HCEC 1CT (cell line): ENCODE results near the gene TMEM202.
"Not testable (repeated sequence)": the region's sequence is repeated elsewhere in the genome, so short reads cannot be mapped to it uniquely, and the experiment has no call there.

ENCODE experiments used
- DNase-seq: peaks from one replicate; pipeline ENCODE4 v3.0.0-alpha.2; 2017

Gene TMEM202, protein sequence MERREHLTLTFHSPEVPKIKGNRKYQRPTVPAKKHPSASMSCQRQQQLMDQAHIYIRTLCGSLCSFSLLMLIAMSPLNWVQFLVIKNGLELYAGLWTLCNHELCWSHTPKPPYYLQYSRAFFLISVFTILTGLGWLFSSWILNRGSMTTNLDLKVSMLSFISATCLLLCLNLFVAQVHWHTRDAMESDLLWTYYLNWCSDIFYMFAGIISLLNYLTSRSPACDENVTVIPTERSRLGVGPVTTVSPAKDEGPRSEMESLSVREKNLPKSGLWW

DNA sequence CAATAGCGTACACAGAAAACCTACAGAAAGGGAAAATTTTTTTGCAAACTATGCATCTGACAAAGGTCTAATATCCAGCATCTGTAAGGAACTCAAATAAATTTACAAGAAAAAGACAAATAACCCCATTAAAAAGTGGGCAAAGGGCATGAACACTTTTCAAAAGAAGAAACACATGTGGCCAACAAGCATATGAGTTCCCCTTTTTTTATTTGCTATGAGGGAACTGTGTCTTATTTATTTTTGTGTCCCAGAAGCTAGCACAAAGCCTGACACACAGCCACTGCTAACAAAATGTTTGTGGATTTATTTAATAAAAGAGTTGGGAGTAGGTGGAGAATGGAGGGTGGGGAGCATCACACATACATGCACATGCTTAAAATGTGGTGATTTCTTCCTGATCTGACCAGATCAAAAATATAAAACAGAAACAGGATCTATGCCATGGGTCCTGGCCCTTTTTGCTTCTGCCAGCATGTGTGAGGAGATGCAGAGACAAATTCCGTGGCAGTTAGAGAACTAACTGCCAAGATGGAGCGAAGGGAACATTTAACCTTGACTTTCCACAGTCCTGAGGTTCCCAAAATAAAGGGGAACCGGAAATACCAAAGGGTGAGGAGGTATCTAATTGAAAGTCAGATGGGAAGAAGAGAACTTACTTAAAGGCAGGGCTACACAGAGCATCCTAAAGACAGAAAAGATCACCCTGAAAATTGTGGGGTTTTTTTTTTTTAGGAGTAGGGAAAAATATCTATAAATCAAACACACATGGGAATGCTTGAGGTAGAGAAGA, at the start of gene TMEM202:
TMEM202 (plus strand) TSS at position 510 of the 793 bp plus-strand sequence; CDS start at position 532, 22 bp downstream.
- no peak for DNase-seq

DNA sequence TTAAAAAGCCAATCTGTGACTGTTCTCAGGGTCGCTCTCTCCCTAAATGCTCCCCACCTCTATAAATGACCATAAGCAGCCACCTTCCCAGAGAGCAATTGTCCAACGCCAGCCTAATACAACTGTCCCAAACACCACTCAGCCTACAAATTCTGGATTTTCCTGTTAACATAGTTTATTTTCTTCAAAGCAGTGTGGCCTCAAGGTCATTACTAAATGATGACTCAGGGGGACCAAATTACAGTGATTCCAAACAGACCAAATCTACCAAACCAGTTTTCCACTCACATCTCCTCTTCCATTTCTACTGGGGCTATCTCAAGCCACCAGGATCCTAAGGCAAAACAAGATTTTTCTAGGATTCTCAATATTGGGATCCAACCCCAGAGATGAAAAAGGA, 44.8 kb upstream of the TMEM202 start:
- peak; percentile 58 for DNase-seq

DNA sequence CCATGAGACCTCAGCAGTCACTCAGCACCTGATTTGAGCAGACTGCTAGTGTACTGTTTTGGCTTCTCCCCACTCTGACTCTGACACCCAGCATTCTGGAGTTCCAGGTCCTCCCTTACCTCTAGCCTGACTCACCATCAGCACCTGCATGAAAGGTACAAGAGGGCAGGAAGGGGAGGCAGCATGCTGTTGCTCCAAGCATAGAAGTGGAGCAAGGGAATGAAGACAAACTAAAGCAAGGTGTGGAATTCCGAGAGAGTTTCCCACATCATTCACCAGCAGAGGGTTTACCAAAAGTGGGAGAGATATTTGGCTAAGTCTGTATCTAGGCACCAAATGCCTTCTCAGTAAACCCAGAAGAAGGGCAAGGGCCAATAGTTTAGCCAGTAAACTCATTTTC, 43.6 kb upstream of the TMEM202 start:
- no peak for DNase-seq

DNA sequence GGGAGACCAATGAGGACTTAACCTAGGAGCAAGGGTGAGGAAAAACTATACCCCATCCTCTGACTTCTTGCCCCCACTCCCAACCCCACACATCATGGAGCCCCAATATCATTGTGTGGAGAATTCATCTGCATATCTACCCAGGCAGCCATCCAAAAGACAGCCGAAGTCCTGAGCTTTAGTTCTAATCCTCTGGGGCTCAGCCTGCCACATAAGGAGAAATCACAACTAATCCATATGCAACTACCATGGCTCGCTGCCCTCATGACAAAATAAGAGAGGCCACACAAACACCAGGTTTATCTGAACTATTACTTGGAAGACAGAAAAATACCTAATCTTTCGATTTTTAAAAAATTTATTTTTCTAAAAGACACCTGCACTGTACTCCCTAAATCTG, 40.0 kb upstream of the TMEM202 start:
- DNase-seq, result no peak

DNA sequence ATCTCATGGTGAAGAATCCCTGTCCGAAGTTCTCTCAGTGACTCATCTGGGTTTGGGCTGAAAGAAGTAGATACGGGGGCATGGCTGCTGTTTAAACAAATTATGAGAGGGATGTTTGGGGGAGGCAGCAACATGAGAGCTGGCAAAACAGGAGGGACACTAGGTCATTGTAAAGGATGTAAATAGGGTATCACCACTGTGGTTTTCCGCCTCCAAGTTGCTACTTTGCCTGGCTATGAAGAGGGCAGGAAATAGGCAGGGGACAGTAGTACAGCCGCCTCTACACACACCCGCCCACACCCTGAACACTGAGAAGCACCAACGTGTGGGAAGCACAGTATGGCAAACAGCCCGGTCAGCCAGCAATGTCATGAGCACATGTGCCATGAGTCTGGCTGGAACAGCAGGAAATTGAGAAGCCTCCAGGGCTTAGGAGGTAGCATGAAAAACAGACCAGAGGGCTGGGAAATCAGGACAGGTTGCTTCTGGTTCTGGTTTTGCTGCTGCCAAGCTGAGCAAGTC, 39.4 kb upstream of the TMEM202 start:
- peak; percentile 76 for DNase-seq

DNA sequence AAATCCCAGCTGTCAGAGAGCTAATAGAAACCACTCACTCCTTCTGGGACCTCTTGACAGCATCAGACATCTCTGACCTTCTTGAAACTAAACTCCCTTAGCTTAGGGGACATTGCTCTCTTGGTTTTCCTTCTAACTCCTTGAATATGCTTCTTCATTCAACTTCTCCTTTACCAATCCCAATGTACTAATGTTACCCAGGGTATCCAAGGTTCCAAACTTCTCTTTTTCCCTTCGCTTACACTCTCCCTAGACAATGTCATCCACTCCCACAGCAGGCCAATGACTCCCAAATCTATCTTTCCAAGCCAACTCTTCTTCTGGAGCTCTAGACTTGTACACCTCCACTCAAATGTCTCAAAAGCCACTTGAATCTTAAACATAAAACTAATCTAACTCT, 36.9 kb upstream of the TMEM202 start:
- no peak for DNase-seq

DNA sequence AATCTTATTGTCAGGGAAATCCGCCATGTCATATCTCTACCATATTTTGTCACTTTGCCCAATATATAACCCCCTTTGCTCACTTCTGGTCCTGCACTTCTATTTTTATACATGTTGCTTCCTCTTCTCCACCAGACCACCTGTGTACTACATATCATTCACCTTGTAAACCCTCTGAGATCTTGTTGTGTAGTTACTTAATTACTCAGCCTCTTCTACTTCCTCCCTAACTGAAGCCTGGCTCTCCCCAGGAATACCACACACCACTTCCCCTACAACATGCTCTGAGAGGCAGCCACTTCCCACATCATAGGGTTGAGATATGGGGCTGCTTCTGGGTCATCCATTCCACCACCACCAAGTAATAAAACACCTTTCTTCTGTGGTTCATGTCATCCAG, 32.3 kb upstream of the TMEM202 start:
- no peak for DNase-seq

DNA sequence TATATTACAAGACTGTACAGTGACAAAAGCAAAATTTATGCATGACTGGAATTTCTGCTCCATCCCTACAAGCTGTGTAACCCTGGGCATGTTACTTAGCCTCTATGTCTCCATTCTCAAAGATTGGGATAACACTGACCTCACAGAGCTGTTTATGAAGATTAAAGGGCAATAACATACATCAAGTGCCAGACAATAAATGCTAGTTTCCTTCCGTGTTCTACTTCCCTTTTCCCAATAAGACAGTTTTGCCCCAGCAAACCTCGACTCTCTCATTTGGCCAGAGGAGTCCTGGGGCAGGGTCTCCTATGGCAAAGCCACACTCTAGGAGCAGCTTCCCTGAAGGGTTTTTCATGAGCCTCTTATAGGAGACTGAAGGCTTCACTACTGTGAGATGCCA, 29.8 kb upstream of the TMEM202 start:
- DNase-seq, result no peak

DNA sequence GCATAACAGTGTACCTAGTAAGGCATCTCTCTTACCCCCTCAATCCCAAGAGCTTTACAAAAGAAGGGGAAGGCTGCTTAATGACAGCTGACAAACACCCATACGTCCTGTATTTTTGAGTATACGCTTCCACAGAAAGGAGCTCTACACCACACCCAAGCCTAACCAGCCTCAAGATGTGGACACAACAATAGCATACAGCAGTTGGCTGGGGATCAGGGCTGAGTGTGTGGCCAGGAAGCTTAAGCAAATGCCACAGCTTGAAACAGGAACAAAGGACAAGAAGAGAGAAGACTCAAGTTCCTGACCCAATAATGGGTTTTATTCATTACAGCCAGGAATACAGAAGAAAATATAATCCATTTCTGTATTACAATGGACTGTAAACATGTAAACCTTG, 29.2 kb upstream of the TMEM202 start:
- DNase-seq, result no peak

DNA sequence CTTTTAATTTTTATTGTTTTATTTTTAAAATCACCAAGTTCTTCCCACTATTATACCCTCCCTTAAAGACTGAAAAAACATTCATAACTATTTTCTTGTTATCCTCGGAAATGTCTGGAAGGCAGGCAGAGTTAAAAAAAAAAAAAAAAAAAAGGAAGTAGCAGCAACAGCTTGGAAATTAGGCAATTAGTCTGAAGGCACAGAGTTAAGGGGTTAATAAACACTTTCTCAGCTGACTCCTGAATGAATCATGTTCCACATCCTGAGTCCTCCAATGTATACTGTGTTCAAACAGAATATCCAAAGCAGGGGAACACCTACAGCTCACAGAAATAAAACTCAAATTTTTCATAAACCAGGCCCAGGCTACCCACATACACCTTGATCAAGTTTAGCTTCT, 28.1 kb upstream of the TMEM202 start:
- peak; percentile 54 for DNase-seq

DNA sequence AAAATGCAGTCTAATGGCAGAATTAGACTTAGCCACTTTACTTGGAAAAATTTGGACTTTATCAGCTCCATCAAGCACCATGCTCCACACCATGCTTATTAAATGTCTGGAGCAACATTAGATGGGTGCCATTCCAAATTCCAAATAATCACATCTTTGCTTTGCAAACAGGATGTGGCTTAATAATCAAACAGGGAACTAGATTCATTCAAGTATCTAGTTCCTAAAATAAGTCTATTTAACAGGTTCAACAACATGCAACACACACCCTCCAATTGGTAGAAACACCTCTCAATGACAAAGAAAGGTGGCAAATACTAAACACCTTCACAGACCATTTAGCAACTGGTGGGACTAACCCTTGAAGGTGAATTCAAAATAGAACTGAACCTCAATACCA, 25.7 kb upstream of the TMEM202 start:
- DNase-seq, result no peak

DNA sequence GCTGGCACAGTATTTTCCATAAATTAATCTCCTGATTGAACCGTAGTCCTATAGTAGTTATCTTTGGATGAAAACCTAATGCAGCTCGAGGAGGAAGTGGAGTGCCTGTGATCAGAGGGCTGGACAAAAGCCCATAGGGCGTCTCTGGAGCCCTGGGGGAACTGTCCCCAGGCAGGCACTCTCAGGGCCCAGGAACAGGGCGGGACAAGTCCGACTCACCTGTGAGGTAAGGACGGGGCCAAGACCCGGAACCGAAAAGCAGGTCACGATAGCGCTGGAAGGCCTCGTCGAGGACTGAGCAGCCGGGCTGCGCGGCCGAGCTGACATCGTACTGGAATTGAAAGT, 22.6 kb upstream of the TMEM202 start:
- DNase-seq, result peak; percentile 7

DNA sequence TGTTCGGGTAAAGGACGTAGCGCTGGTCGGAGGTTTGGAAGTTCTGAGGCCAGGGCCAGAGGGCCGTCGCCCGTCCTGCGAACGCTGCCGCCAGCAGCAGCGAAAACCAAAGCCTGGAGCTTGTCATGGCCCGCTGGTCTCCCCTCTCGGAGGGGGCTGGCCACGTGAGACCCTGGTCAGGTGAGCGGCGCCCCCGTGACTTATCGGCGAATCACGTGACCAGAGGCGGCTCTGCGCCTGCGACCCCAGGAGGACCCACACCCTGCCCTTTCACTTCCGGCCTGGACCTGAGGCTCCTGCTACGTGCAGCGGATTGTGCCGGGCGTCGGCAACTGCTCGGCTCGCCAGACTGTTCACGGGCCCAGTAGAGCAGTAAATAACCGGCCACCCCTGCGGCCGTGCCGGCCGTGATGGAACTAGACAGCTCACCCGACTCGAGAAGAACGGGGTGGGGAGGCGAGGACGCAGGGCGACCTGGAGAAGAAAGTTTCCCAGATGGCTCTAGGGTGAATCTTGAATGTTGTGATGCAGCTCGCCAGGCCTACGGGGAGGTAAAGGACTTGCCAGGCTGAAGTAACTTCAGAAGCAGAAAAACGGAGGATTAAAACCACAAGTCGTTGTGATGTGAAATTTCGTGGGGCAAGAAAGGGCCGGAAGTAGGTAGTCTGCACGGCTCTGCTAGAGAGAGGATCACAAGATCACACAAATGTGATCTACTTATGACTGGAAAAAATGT, 22.1 kb upstream of the TMEM202 start, which contains the start of gene HEXA:
HEXA (minus strand) TSS at position 169 of the 736 bp plus-strand sequence; CDS start at position 127, 42 bp downstream.
- peak; percentile 78 for DNase-seq

DNA sequence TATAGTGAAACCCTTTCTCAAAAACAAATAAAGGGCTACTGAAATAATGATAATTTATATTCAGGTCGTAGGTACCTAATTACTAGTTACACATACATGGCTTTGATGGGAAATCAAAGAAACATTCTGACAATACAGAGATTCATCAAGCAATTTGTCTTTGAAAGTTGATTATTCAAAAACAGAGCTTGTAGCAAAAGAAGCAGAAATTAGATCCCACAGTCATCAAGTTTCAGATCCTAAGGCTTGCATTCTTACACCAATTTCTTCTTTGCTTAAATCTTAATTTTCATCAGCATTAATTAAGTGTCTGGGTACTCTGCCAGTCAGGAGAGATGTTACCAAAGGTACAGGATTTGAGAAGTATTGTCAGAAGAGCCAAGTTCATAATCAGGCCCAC, 20.8 kb upstream of the TMEM202 start:
- no peak for DNase-seq

DNA sequence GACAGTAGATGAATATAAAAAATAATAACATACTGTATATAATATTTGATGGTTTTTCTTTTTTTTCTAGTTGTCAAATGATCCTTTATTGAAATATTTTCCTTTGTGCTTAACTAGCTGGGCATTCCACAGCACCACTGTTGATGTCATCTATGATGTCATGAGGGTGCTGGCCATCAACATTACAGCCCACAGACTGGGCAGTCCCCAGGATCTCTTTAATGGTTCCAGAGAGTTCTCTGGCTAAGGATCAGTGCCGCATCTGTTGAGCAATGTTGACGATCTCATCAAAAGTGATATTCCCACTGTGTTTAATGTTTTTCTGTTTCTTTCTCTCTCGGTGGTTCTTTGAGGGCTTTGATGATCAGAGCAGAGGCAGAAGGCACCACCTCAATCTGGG, 19.0 kb upstream of the TMEM202 start:
- not testable (repeated sequence) for DNase-seq

DNA sequence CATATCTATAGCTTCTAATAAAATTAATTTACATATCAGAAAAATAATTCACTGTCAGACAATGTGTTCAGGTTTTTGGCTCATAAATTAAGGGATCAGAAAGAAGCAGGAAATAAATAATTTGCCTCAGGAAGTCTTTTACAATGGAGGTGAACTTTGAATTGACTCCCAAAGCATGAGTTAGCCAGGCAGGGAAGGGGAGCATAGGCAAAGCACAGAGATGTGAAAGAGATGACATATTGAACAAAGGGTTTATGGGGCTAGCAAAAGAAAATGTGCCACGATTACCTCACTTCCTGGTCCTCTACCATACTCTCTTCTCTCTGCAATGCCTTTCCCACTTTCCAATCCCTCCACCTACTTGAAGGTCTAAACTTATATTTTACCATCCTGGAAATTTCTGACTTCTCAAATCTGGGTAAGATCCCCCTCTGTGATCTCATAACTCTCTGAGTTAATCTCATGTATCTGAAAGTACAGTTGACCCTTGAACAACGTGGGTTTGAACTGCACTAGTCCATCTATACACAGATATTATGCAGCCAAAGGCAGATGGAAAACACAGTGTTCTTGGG, 18.2 kb upstream of the TMEM202 start:
- DNase-seq, result no peak

DNA sequence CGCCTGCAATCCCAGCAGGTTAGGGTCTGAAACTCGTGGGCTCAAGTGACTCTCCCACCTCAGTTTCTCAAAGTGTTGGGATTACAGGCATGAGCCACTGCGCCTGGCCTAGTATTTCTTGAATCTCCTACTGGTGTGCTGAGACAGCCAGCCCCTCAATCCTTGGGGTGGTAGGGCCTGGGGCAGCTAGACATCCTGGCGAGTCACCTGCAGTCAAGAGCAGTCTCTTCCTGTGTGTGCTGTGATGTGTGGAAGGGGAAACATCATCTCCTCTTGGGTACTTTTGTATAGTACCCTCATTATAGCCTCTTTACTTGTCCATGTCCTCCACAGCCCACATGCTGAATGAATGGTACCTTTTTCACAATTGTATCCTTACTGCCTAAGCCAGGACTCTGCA, 17.4 kb upstream of the TMEM202 start:
- no peak for DNase-seq

DNA sequence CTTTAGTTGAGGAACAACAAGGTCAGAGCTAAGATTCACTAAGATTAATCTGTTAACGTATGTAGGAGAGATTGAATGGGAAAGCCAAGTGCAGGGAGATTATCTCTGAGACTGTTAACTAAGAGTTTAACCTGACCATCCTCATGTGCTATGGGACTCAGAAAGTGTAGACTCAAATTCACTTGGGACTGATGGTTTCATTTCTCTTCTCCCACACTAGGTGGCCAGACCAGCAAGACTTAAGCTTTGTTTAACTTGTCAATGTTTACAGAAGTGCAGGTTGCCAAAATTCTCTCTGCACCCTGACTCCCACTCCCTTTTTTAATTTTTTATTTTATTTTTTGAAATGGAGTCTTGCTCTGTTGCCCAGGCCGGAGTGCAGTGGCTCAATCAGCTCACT, 16.0 kb upstream of the TMEM202 start:
- DNase-seq, result no peak

DNA sequence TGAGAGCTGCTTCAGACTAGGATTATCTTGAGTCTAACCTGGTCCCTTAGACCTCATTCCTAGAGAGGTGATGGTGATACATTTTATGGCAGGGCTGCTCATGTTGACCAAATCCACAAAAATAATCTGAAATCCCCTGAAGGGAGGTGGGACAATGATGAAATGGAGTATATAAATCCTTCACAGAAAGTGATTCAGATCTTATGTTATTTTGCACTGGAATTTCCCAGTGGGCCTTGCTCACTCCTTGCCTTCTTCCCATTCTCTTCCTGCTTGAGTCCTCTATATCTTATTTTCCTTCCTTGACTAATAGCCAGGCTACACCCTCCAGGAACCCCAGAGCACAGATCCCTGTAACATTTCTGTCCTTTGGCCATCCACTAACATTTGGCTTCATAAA, 10.4 kb upstream of the TMEM202 start:
- no peak for DNase-seq

DNA sequence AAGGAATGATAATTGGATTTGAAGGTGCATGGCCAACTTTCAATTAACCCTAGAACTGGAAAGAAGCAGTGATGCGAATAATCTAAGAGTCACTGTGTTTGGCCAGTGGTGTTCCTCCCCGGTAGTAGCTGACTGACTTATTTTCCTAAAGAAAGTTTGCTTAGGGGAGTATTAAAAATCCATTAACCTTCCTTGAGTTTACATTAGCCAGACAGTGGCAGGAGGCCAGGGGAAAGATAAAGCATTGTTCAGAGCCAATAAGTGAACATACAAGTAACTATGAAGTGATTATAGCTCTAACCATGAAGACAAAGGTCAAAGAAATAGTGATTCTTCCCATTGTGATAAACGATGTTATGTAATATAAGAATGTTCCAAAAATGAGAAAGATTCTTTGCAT, 8.9 kb upstream of the TMEM202 start:
- no peak for DNase-seq

DNA sequence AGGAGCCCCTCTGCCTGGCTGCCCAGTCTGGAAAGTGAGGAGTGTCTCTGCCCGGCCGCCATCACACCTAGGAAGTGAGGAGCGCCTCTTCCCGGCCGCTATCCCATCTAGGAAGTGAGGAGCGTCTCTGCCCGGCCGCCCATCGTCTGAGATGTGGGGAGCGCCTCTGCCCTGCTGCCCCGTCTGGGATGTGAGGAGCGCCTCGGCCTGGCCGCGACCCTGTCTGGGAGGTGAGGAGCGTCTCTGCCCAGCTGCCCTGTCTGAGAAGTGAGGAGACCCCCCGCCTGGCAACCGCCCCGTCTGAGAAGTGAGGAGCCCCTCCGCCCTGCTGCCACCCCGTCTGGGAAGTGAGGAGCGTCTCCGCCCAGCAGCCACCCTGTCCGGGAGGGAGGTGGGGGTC, 1.8 kb upstream of the TMEM202 start:
- DNase-seq, result not testable (repeated sequence)

DNA sequence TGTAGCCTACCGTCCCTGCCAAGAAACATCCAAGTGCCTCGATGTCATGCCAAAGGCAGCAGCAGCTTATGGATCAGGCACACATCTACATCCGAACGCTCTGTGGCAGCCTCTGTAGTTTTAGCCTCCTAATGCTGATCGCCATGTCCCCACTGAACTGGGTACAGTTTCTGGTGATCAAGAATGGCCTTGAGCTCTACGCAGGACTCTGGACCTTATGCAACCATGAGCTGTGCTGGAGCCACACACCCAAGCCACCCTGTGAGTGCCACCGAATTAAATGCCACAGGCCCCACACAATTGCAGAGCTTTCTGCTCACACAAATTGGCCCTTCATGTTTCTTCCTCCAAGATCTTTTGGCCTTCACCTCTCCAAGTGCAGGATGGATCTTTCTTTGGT, 543 bp downstream of the TMEM202 start:
- DNase-seq, result no peak

DNA sequence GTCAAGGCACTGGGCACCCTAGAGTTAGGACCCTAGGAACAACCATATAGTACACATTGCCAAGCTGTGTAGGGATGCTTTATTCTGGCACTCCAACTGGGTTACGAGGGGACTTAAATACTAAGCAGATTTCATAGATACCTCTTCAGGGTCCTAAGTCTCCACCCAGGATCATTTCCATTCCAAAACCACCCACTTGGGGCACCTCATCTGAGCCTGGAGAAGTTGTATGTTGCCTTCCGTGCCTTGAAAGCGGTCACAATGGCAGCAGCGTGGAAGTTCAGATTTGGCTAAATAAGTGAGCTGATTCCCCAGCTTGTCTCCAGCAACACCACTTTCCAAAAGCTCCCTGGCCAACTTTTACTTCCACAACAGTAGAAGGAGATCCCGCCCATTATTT, 4.6 kb downstream of the TMEM202 start:
- DNase-seq, result no peak
